Esophagus squamous epithelium (tissue), 5 donors: Measurements from ENCODE around the gene H6PD. TPM values are rescaled to one million over a fixed set of nuclear protein-coding genes. Genes with fewer than 3 reads are reported as not detected.

Experiments used
- DNase-seq: peaks from one replicate; lab custom pipeline; 2025; lab: John Stamatoyannopoulos, UW
- H3K27ac ChIP-seq, 4 donors: fragments of 200-600 bp; sonication (generic); one replicate each; pipeline ENCODE4 v1.5.1; 2016 to 2019; ENCODE audit warnings: mild to moderate bottlenecking in 1 of 4
- H3K27me3 ChIP-seq, 4 donors: fragments of 200-600 bp; sonication (generic); 1 replicate in 3 of 4; 2 replicates in 1 of 4; pipeline versions ENCODE4 v1.5.1 to v1.6.0; 2017 to 2021; ENCODE audit warnings: antibody characterized with exemption in 1 of 4
- H3K36me3 ChIP-seq, 3 donors: fragments of 200-600 bp; sonication (generic); one replicate each; pipeline ENCODE4 v1.5.1; 2016 to 2019
- H3K4me1 ChIP-seq, 3 donors: fragments of 200-600 bp; sonication (generic); one replicate each; pipeline ENCODE4 v1.5.1; 2017 to 2019
- H3K4me3 ChIP-seq, 4 donors: fragments of 200-600 bp; sonication (generic); 1 replicate in 3 of 4; 2 replicates in 1 of 4; pipeline ENCODE4 v1.5.1; 2016 to 2019; ENCODE audit warnings: mild to moderate bottlenecking in 2 of 4, moderate library complexity in 1 of 4
- H3K9me3 ChIP-seq, 3 donors: fragments of 200-600 bp; sonication (generic); one replicate each; pipeline ENCODE4 v1.5.1; 2016 to 2019
- POLR2A ChIP-seq, 4 donors: fragments of 450-650 bp; IDR thresholded peaks; one replicate each; pipeline ENCODE4 v1.6.1; 2017; ENCODE audit warnings: antibody characterized with exemption in 4 of 4, mild to moderate bottlenecking in 4 of 4, moderate library complexity in 3 of 4
- WGBS, 2 donors: methylation state at CpG; one replicate each; pipeline ENCODE4 v1.1.5; 2018; 5-methylcytosine and 5-hydroxymethylcytosine counted together
- intact Hi-C: fragments of 100-400 bp; cut with DNase I; formaldehyde crosslinking; loops from one replicate; pipeline ENCODE4 v1.15.0; 2022
- total RNA-seq, 4 donors: library from RNA; depleted of rRNA; stranded (reverse); fragments of >200 nt; gene quantifications; one replicate each; pipeline ENCODE4 v1.1.0, GENCODE V29; 2016
- TF ChIP-seq, protein P1 (sequence below), 6 experiments: fragments of 450-650 bp in 4 of 6; fragments of 200-600 bp in 2 of 6; sonication (generic) in 2 of 6; IDR thresholded peaks; one replicate each; pipeline ENCODE4 v1.5.1; 2016 to 2019; ENCODE audit warnings: antibody characterized with exemption in 6 of 6, mild to moderate bottlenecking in 4 of 6, moderate library complexity in 4 of 6
- donor health status: DM: yes; HTN: yes; CAD: no.

The H6PD gene
- total RNA-seq, 4 donors from 2014 or later, result 10.6 to 35.5 (median 18.7) TPM

DNA sequence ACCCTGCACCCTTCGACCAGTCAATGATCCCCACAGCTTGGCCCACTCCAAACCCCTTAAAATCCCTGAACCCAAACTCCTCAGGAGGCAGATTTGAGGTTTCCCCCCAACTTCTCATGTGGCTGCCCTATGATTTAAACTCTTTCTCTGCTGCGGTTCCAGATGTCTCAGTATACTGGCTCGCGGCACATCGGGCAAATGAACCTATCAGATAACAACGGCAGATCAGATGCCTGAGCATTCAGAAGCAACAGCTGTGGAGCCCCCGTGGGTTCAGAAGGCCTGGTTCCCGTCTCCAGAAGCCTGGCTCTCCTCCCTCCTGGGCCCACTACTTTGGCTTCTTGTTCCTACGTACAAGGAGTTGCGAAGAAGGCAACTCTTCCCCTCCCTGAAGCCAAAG lies 43.3 kb upstream of the H6PD start:
- Histone ChIP-seq H3K36me3 (no peaks in the 10 kb centered on the region), H3K9me3 (no peaks in the 10 kb centered on the region), H3K4me3 (no peak overlapping the region), H3K27me3 (no peaks in the 10 kb centered on the region), H3K4me1 (peaks cover 0 to 5% (median 4%) of the 10 kb centered on the region in 3 donors), H3K27ac (no peak overlapping the region)
- no peak for DNase-seq
- intact Hi-C loops, result loop anchor here (5.0 kb wide), 1 partner anchor 49 kb away; no protein-coding TSS in a partner anchor
- WGBS, 2 donors, result 79 to 87% methylated on average over 5 to 8 of the region's 10 CpGs
- no peak for TF ChIP-seq POLR2A (IDR thresholded peaks at IDR 0.05)
- TF ChIP-seq, protein P1, sequence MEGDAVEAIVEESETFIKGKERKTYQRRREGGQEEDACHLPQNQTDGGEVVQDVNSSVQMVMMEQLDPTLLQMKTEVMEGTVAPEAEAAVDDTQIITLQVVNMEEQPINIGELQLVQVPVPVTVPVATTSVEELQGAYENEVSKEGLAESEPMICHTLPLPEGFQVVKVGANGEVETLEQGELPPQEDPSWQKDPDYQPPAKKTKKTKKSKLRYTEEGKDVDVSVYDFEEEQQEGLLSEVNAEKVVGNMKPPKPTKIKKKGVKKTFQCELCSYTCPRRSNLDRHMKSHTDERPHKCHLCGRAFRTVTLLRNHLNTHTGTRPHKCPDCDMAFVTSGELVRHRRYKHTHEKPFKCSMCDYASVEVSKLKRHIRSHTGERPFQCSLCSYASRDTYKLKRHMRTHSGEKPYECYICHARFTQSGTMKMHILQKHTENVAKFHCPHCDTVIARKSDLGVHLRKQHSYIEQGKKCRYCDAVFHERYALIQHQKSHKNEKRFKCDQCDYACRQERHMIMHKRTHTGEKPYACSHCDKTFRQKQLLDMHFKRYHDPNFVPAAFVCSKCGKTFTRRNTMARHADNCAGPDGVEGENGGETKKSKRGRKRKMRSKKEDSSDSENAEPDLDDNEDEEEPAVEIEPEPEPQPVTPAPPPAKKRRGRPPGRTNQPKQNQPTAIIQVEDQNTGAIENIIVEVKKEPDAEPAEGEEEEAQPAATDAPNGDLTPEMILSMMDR (IDR thresholded peaks at IDR 0.05), result no peak

DNA sequence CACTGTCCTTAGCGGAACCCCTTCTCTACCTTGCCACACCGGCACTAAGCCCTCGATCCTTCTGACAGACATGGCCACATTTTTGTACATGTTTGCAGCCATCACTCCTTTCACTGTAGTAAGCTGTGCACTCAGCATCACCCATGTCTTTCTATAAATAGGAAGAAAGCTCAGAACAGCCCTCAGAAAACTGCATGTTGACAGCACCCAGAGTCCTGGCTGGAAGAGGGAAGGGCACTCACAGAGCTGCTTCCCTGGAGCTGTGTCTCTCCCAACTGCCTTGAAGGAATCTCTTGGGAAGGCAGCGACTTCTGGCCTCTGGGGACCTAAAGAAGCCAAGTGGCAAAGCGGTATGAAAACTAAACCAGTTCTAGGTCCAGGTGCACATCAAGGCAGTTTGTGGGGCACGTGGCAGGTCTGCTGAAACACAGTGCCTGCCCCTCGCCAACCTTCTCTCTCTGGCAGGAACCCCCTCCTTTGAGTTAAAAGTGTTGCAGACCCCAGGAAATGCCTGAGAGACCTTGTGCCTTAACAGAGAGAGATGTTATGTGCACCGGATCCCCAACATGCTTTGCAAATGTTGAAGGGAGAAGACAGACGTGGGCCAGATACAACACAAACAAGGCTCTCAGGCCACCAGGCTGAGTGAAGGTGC lies 41.9 kb upstream of the H6PD start:
- Histone ChIP-seq H3K27ac (no peak overlapping the region), H3K4me1 (peaks cover 0 to 19% (median 12%) of the 10 kb centered on the region in 3 donors), H3K36me3 (no peaks in the 10 kb centered on the region), H3K27me3 (peaks cover 0 to 11% (median 0%) of the 10 kb centered on the region in 4 donors), H3K4me3 (no peak overlapping the region), H3K9me3 (no peaks in the 10 kb centered on the region)
- no peak for DNase-seq
- 72 to 79% methylated on average over 6 to 9 of the region's 9 CpGs for WGBS, 2 donors
- no peak for TF ChIP-seq POLR2A (IDR thresholded peaks at IDR 0.05)
- TF ChIP-seq, protein P1 (IDR thresholded peaks at IDR 0.05), result no peak
- intact Hi-C loops, result loop anchor here (5.0 kb wide), 1 partner anchor 50 kb away; no protein-coding TSS in a partner anchor

DNA sequence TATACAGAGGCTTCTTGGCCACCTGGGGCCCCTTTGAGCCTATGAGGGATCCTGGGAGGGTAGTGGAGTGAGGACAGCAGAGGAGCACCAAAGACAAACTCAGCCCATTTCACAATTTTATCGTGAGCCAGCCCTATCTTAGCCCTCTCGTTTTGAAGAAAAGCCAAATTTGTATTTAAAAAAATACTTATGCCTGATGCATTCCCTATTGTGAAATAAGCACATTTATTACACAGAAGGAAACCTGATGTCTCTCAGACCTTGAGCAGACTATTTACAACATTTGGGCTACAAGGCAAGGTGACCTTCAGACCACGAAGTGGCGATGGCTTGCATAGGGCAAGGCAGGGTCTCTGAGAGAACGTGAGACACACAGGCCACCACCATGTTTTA lies 41.3 kb upstream of the H6PD start:
- Histone ChIP-seq H3K27me3 (peaks cover 0 to 17% (median 0%) of the 10 kb centered on the region in 4 donors), H3K36me3 (no peaks in the 10 kb centered on the region), H3K9me3 (no peaks in the 10 kb centered on the region), H3K4me1 (peaks cover 1 to 25% (median 15%) of the 10 kb centered on the region in 3 donors), H3K4me3 (no peak overlapping the region), H3K27ac (no peak overlapping the region)
- WGBS, 2 donors, result 61 to 76% methylated on average over 5 of the region's 5 CpGs
- intact Hi-C loops, result loop anchor here (5.0 kb wide), 1 partner anchor 51 kb away; no protein-coding TSS in a partner anchor
- TF ChIP-seq, protein P1 (IDR thresholded peaks at IDR 0.05), result no peak
- no peak for TF ChIP-seq POLR2A (IDR thresholded peaks at IDR 0.05)
- DNase-seq, result no peak

- Histone ChIP-seq H3K4me3 (no peak overlapping the region), H3K4me1 (peaks cover 8 to 32% (median 19%) of the 10 kb centered on the region in 3 donors), H3K36me3 (no peaks in the 10 kb centered on the region), H3K27ac (no peak overlapping the region), H3K9me3 (no peaks in the 10 kb centered on the region), H3K27me3 (peaks cover 0 to 25% (median 0%) of the 10 kb centered on the region in 4 donors)
- WGBS, 2 donors, result 33 to 62% methylated on average over 4 of the region's 4 CpGs
- TF ChIP-seq, protein P1 (IDR thresholded peaks at IDR 0.05), result no peak
- TF ChIP-seq POLR2A (IDR thresholded peaks at IDR 0.05), result no peak
- DNase-seq, result no peak
- intact Hi-C loops, result loop anchor here (5.0 kb wide), 1 partner anchor 52 kb away; no protein-coding TSS in a partner anchor
Measured at GRCh38 chr1:9194024-9194423, 40.5 kb upstream of the H6PD start.

DNA sequence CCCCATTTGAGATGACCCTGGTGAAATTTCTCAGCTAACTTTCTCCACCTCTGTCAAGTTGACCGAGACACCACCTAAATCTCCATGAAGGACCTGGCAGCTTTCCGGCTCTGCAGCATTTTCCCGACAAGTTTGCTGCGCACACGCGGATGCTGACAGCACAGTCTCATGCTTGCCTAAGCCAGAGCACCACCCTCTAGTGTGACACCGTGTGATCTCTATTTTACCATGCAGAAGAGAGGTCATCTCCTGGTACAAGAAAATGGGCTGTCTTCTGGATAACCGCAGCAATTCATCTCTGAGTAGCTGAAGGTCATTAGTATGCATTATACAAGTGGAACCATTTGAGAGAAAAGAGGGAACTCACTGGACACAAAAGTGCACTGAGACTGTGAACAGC lies 38.9 kb upstream of the H6PD start:
- H3K4me3 ChIP-seq, result no peak overlapping the region
- TF ChIP-seq, protein P1 (IDR thresholded peaks at IDR 0.05), result no peak
- no peak for TF ChIP-seq POLR2A (IDR thresholded peaks at IDR 0.05)
- intact Hi-C loops, result no loop called here
- H3K4me1 ChIP-seq, result peaks cover 8 to 43% (median 19%) of the 10 kb centered on the region in 3 donors
- DNase-seq, result no peak
- peaks cover 0 to 41% (median 0%) of the 10 kb centered on the region in 4 donors for H3K27me3 ChIP-seq
- H3K9me3 ChIP-seq, result no peaks in the 10 kb centered on the region
- peak overlapping the region in 2 of 4 donors; percentile 52 to 57 for H3K27ac ChIP-seq
- H3K36me3 ChIP-seq, result no peaks in the 10 kb centered on the region
- 75 to 83% methylated on average over 6 to 7 of the region's 8 CpGs for WGBS, 2 donors
